Measurements from ENCODE around the gene EPHA2. TPM values are rescaled to one million over a fixed set of nuclear protein-coding genes. Genes with fewer than 3 reads are reported as not detected.

Gene EPHA2
- total RNA-seq, 1 donor from 2014 or later, result not detected

DNA sequence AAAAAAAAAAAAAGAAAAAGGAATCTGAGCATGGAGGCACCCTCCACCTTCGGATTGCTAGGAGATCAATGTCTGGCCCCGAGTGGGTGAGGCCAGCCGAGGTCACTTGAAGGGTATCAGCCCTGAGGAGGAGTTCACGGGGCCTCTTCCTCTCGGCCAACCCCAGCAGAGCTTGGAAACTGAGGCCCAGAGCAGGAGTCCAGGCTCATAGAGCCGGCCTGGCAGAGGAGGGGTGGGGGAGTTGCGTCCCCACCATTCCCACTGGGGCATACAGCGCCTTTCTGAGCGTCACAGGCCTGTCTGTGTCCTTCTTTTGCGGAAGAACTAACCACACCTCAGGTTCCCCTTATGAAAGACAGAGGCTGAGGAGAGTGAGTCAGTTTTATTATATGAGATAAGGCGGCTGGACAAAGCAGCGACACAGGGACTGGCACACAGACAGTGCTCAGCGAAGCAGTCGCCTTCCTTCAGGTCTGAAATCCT is 17.1 kb upstream of the EPHA2 start:
- no peaks in the 10 kb centered on the region for H3K9me3 Mint-ChIP-seq
- peaks cover 15% of the 10 kb centered on the region for H3K4me1 Mint-ChIP-seq
- H3K36me3 Mint-ChIP-seq (ENCODE audit: low read depth), result no peaks in the 10 kb centered on the region
- ATAC-seq (ENCODE audit: low read depth) (no peak), DNase-seq (no peak)
- ChIA-PET CTCF (no interaction called here), POLR2A (no interaction called here)
- H3K27me3 Mint-ChIP-seq, result peaks cover 18% of the 10 kb centered on the region
- TF ChIP-seq, protein P1, sequence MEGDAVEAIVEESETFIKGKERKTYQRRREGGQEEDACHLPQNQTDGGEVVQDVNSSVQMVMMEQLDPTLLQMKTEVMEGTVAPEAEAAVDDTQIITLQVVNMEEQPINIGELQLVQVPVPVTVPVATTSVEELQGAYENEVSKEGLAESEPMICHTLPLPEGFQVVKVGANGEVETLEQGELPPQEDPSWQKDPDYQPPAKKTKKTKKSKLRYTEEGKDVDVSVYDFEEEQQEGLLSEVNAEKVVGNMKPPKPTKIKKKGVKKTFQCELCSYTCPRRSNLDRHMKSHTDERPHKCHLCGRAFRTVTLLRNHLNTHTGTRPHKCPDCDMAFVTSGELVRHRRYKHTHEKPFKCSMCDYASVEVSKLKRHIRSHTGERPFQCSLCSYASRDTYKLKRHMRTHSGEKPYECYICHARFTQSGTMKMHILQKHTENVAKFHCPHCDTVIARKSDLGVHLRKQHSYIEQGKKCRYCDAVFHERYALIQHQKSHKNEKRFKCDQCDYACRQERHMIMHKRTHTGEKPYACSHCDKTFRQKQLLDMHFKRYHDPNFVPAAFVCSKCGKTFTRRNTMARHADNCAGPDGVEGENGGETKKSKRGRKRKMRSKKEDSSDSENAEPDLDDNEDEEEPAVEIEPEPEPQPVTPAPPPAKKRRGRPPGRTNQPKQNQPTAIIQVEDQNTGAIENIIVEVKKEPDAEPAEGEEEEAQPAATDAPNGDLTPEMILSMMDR (IDR thresholded peaks at IDR 0.05), result no peak
- intact Hi-C loops (cut with micrococcal nuclease), result no loop called here
- no peak overlapping the region for H3K4me3 Mint-ChIP-seq
- H3K27ac Mint-ChIP-seq, result no peak overlapping the region

DNA sequence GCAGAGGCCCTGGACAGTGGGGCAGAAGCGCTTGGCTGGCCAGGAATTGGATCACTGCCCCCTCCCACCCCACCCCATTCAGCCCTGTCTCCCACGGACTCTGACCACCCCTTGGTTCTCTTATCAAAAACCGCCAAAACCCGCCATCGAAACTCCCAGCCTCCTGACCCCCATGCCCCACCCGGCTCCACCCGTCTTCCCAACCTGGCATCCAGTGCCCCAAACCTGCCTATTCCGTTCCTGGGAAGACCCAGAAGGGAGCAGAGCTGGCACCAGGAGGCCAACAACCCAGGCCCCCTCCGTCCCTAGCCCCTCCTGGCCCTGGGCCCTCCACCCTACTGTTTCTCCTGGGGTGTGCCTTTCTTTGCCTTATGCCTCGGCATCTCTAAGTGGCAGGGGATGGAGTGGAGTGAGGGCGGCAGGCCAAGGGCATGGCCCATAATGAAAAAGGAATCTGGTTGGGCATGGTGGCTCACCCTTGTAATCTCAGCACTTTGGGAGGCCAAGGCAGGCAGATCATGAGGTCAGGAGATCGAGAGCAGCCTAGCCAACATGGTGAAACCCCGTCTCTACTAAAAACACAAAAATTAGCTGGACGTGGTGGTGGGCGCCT is 16.5 kb upstream of the EPHA2 start:
- CTCF ChIA-PET, result no interaction called here

DNA sequence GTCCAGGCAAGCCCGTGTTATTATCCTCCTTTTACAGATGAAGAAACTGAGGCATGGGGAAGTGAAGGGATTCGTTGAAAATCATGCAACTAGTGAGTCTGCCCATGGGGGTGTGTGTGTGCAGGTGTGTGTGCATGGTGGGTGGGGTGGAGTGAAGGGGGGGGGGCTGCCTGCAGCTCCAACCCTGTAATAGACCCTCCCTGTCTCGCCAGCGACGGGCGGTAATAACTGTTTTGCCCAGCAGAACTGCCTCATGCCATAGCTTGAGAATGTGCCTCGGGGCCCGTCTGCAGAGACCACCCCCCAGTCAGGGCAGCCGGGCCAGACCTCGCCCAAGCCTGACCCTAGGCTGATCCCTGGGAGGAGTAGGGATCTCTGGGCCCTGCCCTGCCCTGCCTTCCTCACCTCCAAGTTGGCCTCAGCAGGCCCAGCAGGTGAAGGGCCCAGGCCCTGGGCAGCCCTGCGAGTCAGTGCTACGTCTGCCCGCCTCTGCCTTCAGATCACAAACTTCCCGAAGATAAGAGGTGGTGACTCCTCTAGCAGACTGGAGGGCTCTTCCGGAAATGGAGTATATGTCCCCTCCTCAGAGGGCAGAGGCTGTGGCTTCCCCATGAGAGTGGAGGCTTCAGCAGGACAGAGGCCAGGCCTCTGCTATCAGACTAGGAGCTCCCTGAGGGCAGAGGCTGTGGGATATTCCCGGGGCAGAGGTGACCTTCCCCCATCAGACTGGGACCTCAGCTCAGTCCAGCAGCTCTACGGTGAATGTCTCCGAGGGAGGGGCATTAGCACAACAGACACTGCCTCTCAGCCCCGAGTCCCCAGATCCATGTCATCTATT is 15.7 kb upstream of the EPHA2 start:
- CTCF ChIA-PET, result no interaction called here
- DNase-seq, result no peak
- H3K27ac Mint-ChIP-seq, result no peak overlapping the region
- TF ChIP-seq, protein P1 (IDR thresholded peaks at IDR 0.05), result no peak
- H3K4me3 Mint-ChIP-seq, result no peak overlapping the region
- peaks cover 9% of the 10 kb centered on the region for H3K27me3 Mint-ChIP-seq
- intact Hi-C loops (cut with micrococcal nuclease), result no loop called here
- no peak for ATAC-seq (ENCODE audit: low read depth)
- H3K9me3 Mint-ChIP-seq, result no peaks in the 10 kb centered on the region
- peaks cover 20% of the 10 kb centered on the region for H3K4me1 Mint-ChIP-seq
- POLR2A ChIA-PET, result no interaction called here
- H3K36me3 Mint-ChIP-seq (ENCODE audit: low read depth), result no peaks in the 10 kb centered on the region

More for the DNA sequence above, 16.5 kb upstream of the EPHA2 start:
- Mint-ChIP-seq H3K36me3 (ENCODE audit: low read depth) (no peaks in the 10 kb centered on the region), H3K27ac (no peak overlapping the region), H3K9me3 (no peaks in the 10 kb centered on the region), H3K27me3 (peaks cover 13% of the 10 kb centered on the region), H3K4me3 (no peak overlapping the region), H3K4me1 (peaks cover 18% of the 10 kb centered on the region)
- no peak for ATAC-seq (ENCODE audit: low read depth)
- TF ChIP-seq, protein P1 (IDR thresholded peaks at IDR 0.05), result no peak
- intact Hi-C loops (cut with micrococcal nuclease), result no loop called here
- DNase-seq, result no peak
- POLR2A ChIA-PET, result no interaction called here

- TF ChIP-seq, protein P1 (IDR thresholded peaks at IDR 0.05), result no peak
- no peak overlapping the region for H3K4me3 Mint-ChIP-seq
- POLR2A ChIA-PET, result no interaction called here
- DNase-seq (no peak), ATAC-seq (ENCODE audit: low read depth) (no peak)
- H3K4me1 Mint-ChIP-seq, result peaks cover 20% of the 10 kb centered on the region
- H3K9me3 Mint-ChIP-seq, result no peaks in the 10 kb centered on the region
- H3K36me3 Mint-ChIP-seq (ENCODE audit: low read depth), result no peaks in the 10 kb centered on the region
- CTCF ChIA-PET, result no interaction called here
- peaks cover 9% of the 10 kb centered on the region for H3K27me3 Mint-ChIP-seq
- no peak overlapping the region for H3K27ac Mint-ChIP-seq
- intact Hi-C loops (cut with micrococcal nuclease), result no loop called here
Observed at GRCh38 chr1:16170283-16170673, 14.4 kb upstream of the EPHA2 start.
